Natural killer cell (primary cell): Measurements from ENCODE around the gene RASA2. TPM values are rescaled to one million over a fixed set of nuclear protein-coding genes. Genes with fewer than 3 reads are reported as not detected.

Source experiments
- ATAC-seq, 3 donors: fragments of 150-1000 bp in 2 of 3; fragments of 200-7000 bp in 1 of 3; cut with Tn5 transposase; 1 replicate in 1 of 3; 2 replicates in 2 of 3; pipeline ENCODE4 v1.10.0; 2021; ENCODE audit warnings: mild to moderate bottlenecking in 2 of 3, moderate library complexity in 2 of 3
- DNase-seq, 2 donors: peaks; one replicate each; pipeline versions ENCODE4 v3.0.0 to v3.0.0-alpha.2; 2013 to 2021; ENCODE audit warnings: mixed read lengths in 1 of 2
- H3K27ac ChIP-seq: one replicate; pipeline ENCODE4 v1.5.1; 2013; ENCODE audit warnings: mild to moderate bottlenecking, low read length
- H3K27me3 ChIP-seq: one replicate; pipeline ENCODE4 v1.6.1; 2013; ENCODE audit warnings: low read length; ENCODE audit not compliant: control insufficient read depth, insufficient read depth
- H3K36me3 ChIP-seq: one replicate; pipeline ENCODE4 v1.6.1; 2013; ENCODE audit warnings: low read length; ENCODE audit not compliant: control insufficient read depth, insufficient read depth
- H3K4me1 ChIP-seq: one replicate; pipeline ENCODE4 v1.6.1; 2013; ENCODE audit warnings: low read length; ENCODE audit not compliant: control insufficient read depth, insufficient read depth
- H3K4me3 ChIP-seq: one replicate; pipeline ENCODE4 v1.5.1; 2013; ENCODE audit warnings: low read length
- H3K9me3 ChIP-seq: one replicate; pipeline ENCODE4 v1.6.1; 2013; ENCODE audit warnings: low read length; ENCODE audit not compliant: control insufficient read depth, insufficient read depth
- H3K27ac Mint-ChIP-seq, 2 donors: one replicate each; pipeline ENCODE4 v1.8.0; 2022; ENCODE audit warnings: mild to moderate bottlenecking in 2 of 2, mixed read lengths in 2 of 2, moderate library complexity in 1 of 2
- H3K27me3 Mint-ChIP-seq, 2 donors: one replicate each; pipeline ENCODE4 v1.8.0; 2022; ENCODE audit warnings: low read depth in 2 of 2, mixed read lengths in 2 of 2
- H3K36me3 Mint-ChIP-seq: one replicate; pipeline ENCODE4 v1.8.0; 2022; ENCODE audit warnings: mixed read lengths
- H3K4me1 Mint-ChIP-seq, 2 donors: one replicate each; pipeline ENCODE4 v1.8.0; 2022; ENCODE audit warnings: mixed read lengths in 2 of 2
- H3K4me3 Mint-ChIP-seq: one replicate; pipeline ENCODE4 v1.8.0; 2022; ENCODE audit warnings: mild to moderate bottlenecking, moderate library complexity, mixed read lengths
- H3K9me3 Mint-ChIP-seq, 2 donors: one replicate each; pipeline ENCODE4 v1.8.0; 2022; ENCODE audit warnings: mixed read lengths in 2 of 2
- WGBS: methylation state at CpG from one replicate; pipeline ENCODE4 v1.1.7; 2013; ENCODE audit warnings: missing lambda C conversion rate; ENCODE audit not compliant: insufficient coverage; 5-methylcytosine and 5-hydroxymethylcytosine counted together
- intact Hi-C: fragments of 100-400 bp; cut with micrococcal nuclease; formaldehyde crosslinking; loops from one replicate; pipeline ENCODE4 v1.14.2; 2022
- total RNA-seq, 4 donors: library from RNA; stranded (reverse); fragments of 120-200 nt in 1 of 4; gene quantifications; one replicate each; pipeline versions ENCODE4 v1.2.3 to v1.2.4, GENCODE V29; 2013 to 2022
- TF ChIP-seq, protein P1 (sequence below): fragments of 200-600 bp; IDR thresholded peaks from one replicate; pipeline ENCODE4 v1.8.0; 2022; ENCODE audit warnings: antibody characterized with exemption

RASA2 gene
- total RNA-seq, 3 donors from 2014 or later (not counting 1 experiment from before 2014, with no cell fraction given): 93.9 to 99.4 (median 97.0) TPM

DNA sequence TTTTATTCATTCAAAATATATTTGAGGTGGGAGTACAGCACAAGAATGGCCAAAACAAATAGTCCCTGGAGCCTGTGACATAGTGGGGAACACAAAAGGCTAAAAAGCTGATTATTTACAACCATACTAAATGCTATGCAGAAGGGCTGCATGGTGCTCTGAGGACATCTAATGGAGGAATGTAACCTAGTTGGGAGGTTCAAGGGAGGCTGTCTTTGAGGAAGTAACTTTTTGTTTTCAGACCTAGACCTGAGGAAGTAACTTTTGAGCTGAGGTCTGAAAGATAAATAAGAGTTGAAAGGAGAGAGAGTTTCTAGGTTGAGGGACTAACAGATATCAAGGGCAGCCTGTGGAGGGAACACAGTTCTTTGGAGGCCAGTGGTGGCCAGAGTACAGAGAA, 34.8 kb upstream of the RASA2 start:
- Mint-ChIP-seq H3K27me3 (no peaks in the 10 kb centered on the region), H3K9me3 (no peaks in the 10 kb centered on the region), H3K4me1 (peaks cover 10 to 11% of the 10 kb centered on the region in 2 donors), H3K27ac (no peak overlapping the region), H3K4me3 (no peak overlapping the region), H3K36me3 (no peaks in the 10 kb centered on the region)
- Histone ChIP-seq H3K27me3 (no peaks in the 10 kb centered on the region), H3K4me1 (peaks cover 6% of the 10 kb centered on the region), H3K4me3 (no peak overlapping the region), H3K27ac (peak overlapping the region; percentile 15), H3K9me3 (no peaks in the 10 kb centered on the region), H3K36me3 (peaks cover 9% of the 10 kb centered on the region)
- intact Hi-C loops: loop anchor here (10.0 kb wide), 1 partner anchor 217 kb away; the partner anchor contains the start of gene PXYLP1
- TF ChIP-seq, protein P1, sequence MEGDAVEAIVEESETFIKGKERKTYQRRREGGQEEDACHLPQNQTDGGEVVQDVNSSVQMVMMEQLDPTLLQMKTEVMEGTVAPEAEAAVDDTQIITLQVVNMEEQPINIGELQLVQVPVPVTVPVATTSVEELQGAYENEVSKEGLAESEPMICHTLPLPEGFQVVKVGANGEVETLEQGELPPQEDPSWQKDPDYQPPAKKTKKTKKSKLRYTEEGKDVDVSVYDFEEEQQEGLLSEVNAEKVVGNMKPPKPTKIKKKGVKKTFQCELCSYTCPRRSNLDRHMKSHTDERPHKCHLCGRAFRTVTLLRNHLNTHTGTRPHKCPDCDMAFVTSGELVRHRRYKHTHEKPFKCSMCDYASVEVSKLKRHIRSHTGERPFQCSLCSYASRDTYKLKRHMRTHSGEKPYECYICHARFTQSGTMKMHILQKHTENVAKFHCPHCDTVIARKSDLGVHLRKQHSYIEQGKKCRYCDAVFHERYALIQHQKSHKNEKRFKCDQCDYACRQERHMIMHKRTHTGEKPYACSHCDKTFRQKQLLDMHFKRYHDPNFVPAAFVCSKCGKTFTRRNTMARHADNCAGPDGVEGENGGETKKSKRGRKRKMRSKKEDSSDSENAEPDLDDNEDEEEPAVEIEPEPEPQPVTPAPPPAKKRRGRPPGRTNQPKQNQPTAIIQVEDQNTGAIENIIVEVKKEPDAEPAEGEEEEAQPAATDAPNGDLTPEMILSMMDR: peak; percentile 28
- ATAC-seq (peak; percentile 55 to 65 (median 61)), DNase-seq (peak in 1 of 2 donors; percentile 80)

DNA sequence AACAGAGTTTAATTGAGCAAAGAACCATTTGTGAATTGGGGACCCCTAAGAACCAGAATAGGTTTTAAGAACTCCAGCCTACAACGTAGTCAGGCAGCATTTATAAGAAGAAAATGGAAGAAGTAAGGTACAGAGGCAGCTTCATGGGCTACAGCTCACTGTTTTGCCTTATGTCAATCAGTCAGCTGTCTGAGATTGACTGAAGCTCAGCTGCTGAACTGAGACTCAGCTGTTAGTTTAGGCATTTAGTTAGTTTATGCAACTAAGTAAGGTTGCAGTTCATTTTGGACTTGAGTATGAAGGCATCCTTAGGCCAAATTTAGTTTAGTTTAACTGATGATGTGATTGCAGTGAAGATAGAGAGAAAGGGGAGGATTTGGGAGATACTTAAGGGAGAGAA, 34.1 kb upstream of the RASA2 start:
- Mint-ChIP-seq H3K4me1 (peaks cover 10 to 11% of the 10 kb centered on the region in 2 donors), H3K4me3 (no peak overlapping the region), H3K27ac (no peak overlapping the region), H3K9me3 (no peaks in the 10 kb centered on the region), H3K36me3 (no peaks in the 10 kb centered on the region), H3K27me3 (no peaks in the 10 kb centered on the region)
- H3K9me3 ChIP-seq: no peaks in the 10 kb centered on the region
- H3K36me3 ChIP-seq: peaks cover 4% of the 10 kb centered on the region
- peaks cover 6% of the 10 kb centered on the region for H3K4me1 ChIP-seq
- no peak overlapping the region for H3K27ac ChIP-seq
- 100% methylated on average over 1 of the region's 1 CpG for WGBS
- DNase-seq (no peak), ATAC-seq (no peak)
- intact Hi-C loops: loop anchor here (10.0 kb wide), 1 partner anchor 218 kb away; the partner anchor contains the start of gene PXYLP1
- TF ChIP-seq, protein P1: no peak
- H3K4me3 ChIP-seq: no peak overlapping the region
- H3K27me3 ChIP-seq: no peaks in the 10 kb centered on the region

DNA sequence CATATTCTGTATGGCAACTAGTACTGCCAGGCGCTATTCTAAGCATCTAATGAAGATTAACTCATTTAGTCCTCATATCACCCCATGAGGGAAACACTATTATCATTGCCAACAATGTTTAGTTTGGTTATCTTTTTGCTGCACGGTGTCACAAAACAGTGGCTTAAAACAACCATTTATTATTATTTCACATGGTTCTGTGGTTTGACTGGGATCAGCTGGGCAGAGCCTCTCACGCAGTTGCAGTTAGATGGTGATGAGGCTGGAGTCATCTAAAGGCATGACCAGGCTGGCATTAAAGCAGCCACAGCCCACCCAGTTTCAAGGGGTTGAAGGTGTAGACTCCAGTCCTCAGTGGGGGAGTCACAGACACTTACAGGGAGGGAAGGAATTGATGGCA, 32.8 kb upstream of the RASA2 start:
- Mint-ChIP-seq H3K9me3 (no peaks in the 10 kb centered on the region), H3K27me3 (peaks cover 0 to 2% of the 10 kb centered on the region in 2 donors), H3K27ac (no peak overlapping the region), H3K4me1 (peaks cover 10 to 11% of the 10 kb centered on the region in 2 donors), H3K4me3 (no peak overlapping the region), H3K36me3 (no peaks in the 10 kb centered on the region)
- 95% methylated on average over 3 of the region's 3 CpGs for WGBS
- no peak overlapping the region for H3K27ac ChIP-seq
- TF ChIP-seq, protein P1: no peak
- H3K4me1 ChIP-seq: peaks cover 6% of the 10 kb centered on the region
- no peak overlapping the region for H3K4me3 ChIP-seq
- DNase-seq (no peak), ATAC-seq (no peak)
- H3K9me3 ChIP-seq: no peaks in the 10 kb centered on the region
- H3K36me3 ChIP-seq: peaks cover 2% of the 10 kb centered on the region
- H3K27me3 ChIP-seq: no peaks in the 10 kb centered on the region
- intact Hi-C loops: loop anchor here (2.0 to 10.0 kb wide), 2 partner anchors 143 to 219 kb away; partner anchors contain the start of gene PXYLP1
